Upper lobe of left lung (tissue), 4 donors: ENCODE results near the gene DOC2B.
"Not testable (repeated sequence)": the region's sequence is repeated elsewhere in the genome, so short reads cannot be mapped to it uniquely, and the experiment has no call there.

Experiments
- CTCF ChIP-seq, 6 experiments: fragments of 450-650 bp in 4 of 6; fragments of 200-600 bp in 2 of 6; sonication (generic) in 2 of 6; IDR thresholded peaks; one replicate each; pipeline ENCODE4 v1.5.1; 2016 to 2019; ENCODE audit warnings: antibody characterized with exemption in 6 of 6
- EP300 ChIP-seq, 4 donors: sonication (generic); formaldehyde crosslinking; IDR thresholded peaks; one replicate each; pipeline ENCODE4 v1.5.1; 2017; ENCODE audit warnings: antibody characterized with exemption in 4 of 4, control low read depth in 2 of 4
- POLR2A ChIP-seq, 4 donors: fragments of 450-650 bp; IDR thresholded peaks; one replicate each; pipeline ENCODE4 v1.5.1; 2016 to 2017; ENCODE audit warnings: antibody characterized with exemption in 4 of 4, mild to moderate bottlenecking in 2 of 4
- POLR2AphosphoS5 ChIP-seq, 2 donors: sonication (generic); formaldehyde crosslinking; IDR thresholded peaks; one replicate each; pipeline ENCODE4 v1.5.1; 2017; ENCODE audit warnings: antibody characterized with exemption in 2 of 2

- TF ChIP-seq CTCF, EP300, POLR2A, POLR2AphosphoS5 (IDR thresholded peaks at IDR 0.05): not testable (repeated sequence)
Observed at GRCh38 chr17:215563-216478, 34.4 kb upstream of the DOC2B start.
